ENCODE results near the gene LCE7A.

- no peak for TF ChIP-seq CTCF (IDR thresholded peaks at IDR 0.05 in 4 of 5, conservative IDR thresholded peaks at IDR 0.05 in 1 of 5)
- TF ChIP-seq POLR2A (IDR thresholded peaks at IDR 0.05): no peak
Measured at GRCh38 chr1:152864443-152864842, 4.6 kb downstream of the LCE7A start.
